HEK293 (cell line): ENCODE measurements around the gene PRSS22.
A peak's percentile ranks its signal among the peaks of the same experiment; 100 is the strongest.

Source experiments
- CTCF ChIA-PET: fragments of 350-600 bp; formaldehyde crosslinking; extraction: SDS; loops from one replicate; lab custom pipeline; 2021; ENCODE audit warnings: antibody characterized with exemption; lab: Yijun Ruan, JAX
- POLR2A ChIA-PET: fragments of 300-600 bp; formaldehyde crosslinking; extraction: SDS; loops from one replicate; lab custom pipeline; 2020; ENCODE audit warnings: antibody characterized with exemption, inconsistent platforms; lab: Yijun Ruan, JAX
- H3K27ac ChIP-seq: fragments of 200-500 bp; sonication (Bioruptor generic); 2 replicates; pipeline ENCODE4 v1.5.1; 2014; ENCODE audit warnings: low read depth, low read length, control low read depth, inconsistent platforms; ENCODE audit errors: extremely low read depth
- H3K36me3 ChIP-seq, 2 experiments: fragments of 200-500 bp in 1 of 2; sonication (Bioruptor generic) in 1 of 2; 1 replicate in 1 of 2; 2 replicates in 1 of 2; pipeline ENCODE4 v1.5.1; 2014 to 2017; ENCODE audit warnings: inconsistent platforms in 2 of 2, low read length in 2 of 2; ENCODE audit not compliant: control insufficient read depth in 2 of 2, insufficient read depth in 1 of 2
- H3K4me1 ChIP-seq: fragments of 200-500 bp; sonication (Bioruptor generic); 2 replicates; pipeline ENCODE4 v1.5.1; 2014; ENCODE audit warnings: mild to moderate bottlenecking, low read length, inconsistent platforms; ENCODE audit not compliant: control insufficient read depth, insufficient read depth
- H3K4me3 ChIP-seq: 2 replicates; pipeline ENCODE4 v1.5.1; 2011; ENCODE audit warnings: low read depth, mild to moderate bottlenecking, control low read depth, low read length, moderate library complexity
- H3K9me3 ChIP-seq: fragments of 200-500 bp; sonication (Bioruptor generic); 2 replicates; pipeline ENCODE4 v1.5.1; 2014; ENCODE audit warnings: low read depth, low read length, inconsistent platforms; ENCODE audit not compliant: control insufficient read depth, insufficient read depth
- KLF10 ChIP-seq: fragments of 450-650 bp; IDR thresholded peaks from 2 replicates; pipeline ENCODE4 v1.5.1; 2018; ENCODE audit warnings: missing biosample characterization, mild to moderate bottlenecking, missing genetic modification characterization
- SETDB1 ChIP-seq: IDR thresholded peaks from one replicate; pipeline ENCODE4 v1.6.1; 2017; ENCODE audit warnings: mild to moderate bottlenecking, low read length, moderate library complexity, mixed read lengths; ENCODE audit not compliant: insufficient read length
- SP3 ChIP-seq: fragments of 450-650 bp; formaldehyde crosslinking; IDR thresholded peaks from 2 replicates; pipeline ENCODE4 v1.5.1; 2016; ENCODE audit warnings: missing biosample characterization, missing genetic modification characterization
- TRIM28 ChIP-seq: IDR thresholded peaks from 2 replicates; pipeline ENCODE4 v1.6.1; 2011; ENCODE audit warnings: low read length, control low read depth, borderline replicate concordance
- ZNF10 ChIP-seq: fragments of 450-650 bp; formaldehyde crosslinking; IDR thresholded peaks from 2 replicates; pipeline ENCODE4 v1.5.1; 2017; ENCODE audit warnings: missing biosample characterization, missing genetic modification characterization
- ZNF23 ChIP-seq: fragments of 450-650 bp; formaldehyde crosslinking; IDR thresholded peaks from 2 replicates; pipeline ENCODE4 v1.5.1; 2016; ENCODE audit warnings: missing biosample characterization, missing genetic modification characterization, borderline replicate concordance
- ZNF280D ChIP-seq: fragments of 450-650 bp; formaldehyde crosslinking; IDR thresholded peaks from 2 replicates; pipeline ENCODE4 v1.5.1; 2016; ENCODE audit warnings: missing biosample characterization, missing genetic modification characterization
- ZNF350 ChIP-seq: fragments of 450-650 bp; formaldehyde crosslinking; IDR thresholded peaks from 2 replicates; pipeline ENCODE4 v1.5.0; 2017; ENCODE audit warnings: missing biosample characterization, mild to moderate bottlenecking, missing genetic modification characterization
- ZNF37A ChIP-seq: fragments of 450-650 bp; IDR thresholded peaks from 2 replicates; pipeline ENCODE4 v1.5.1; 2018; ENCODE audit warnings: missing biosample characterization, missing genetic modification characterization
- ZNF391 ChIP-seq: fragments of 450-650 bp; formaldehyde crosslinking; IDR thresholded peaks from 2 replicates; pipeline ENCODE4 v1.5.1; 2016; ENCODE audit warnings: low read depth, missing biosample characterization, missing genetic modification characterization, borderline replicate concordance
- ZNF426 ChIP-seq: fragments of 450-650 bp; formaldehyde crosslinking; IDR thresholded peaks from 2 replicates; pipeline ENCODE4 v1.5.1; 2017; ENCODE audit warnings: missing biosample characterization, missing genetic modification characterization, mild to moderate bottlenecking, inconsistent platforms, moderate library complexity
- ZNF521 ChIP-seq: fragments of 450-650 bp; formaldehyde crosslinking; IDR thresholded peaks from 2 replicates; pipeline ENCODE4 v1.5.1; 2017; ENCODE audit warnings: missing biosample characterization, mild to moderate bottlenecking, missing genetic modification characterization
- ZNF529 ChIP-seq: fragments of 450-650 bp; formaldehyde crosslinking; IDR thresholded peaks from 2 replicates; pipeline ENCODE4 v1.5.1; 2017; ENCODE audit warnings: missing genetic modification characterization, missing biosample characterization; ENCODE audit not compliant: insufficient replicate concordance
- ZNF623 ChIP-seq: fragments of 450-650 bp; formaldehyde crosslinking; IDR thresholded peaks from 2 replicates; pipeline ENCODE4 v1.5.1; 2016; ENCODE audit warnings: missing biosample characterization, missing genetic modification characterization
- ZNF677 ChIP-seq: fragments of 450-650 bp; IDR thresholded peaks from 2 replicates; pipeline ENCODE4 v1.5.0; 2018; ENCODE audit warnings: missing biosample characterization, mild to moderate bottlenecking, missing genetic modification characterization, moderate library complexity
- ZNF76 ChIP-seq: fragments of 450-650 bp; formaldehyde crosslinking; IDR thresholded peaks from 2 replicates; pipeline ENCODE4; 2016; ENCODE audit warnings: low read depth, missing biosample characterization, missing genetic modification characterization, borderline replicate concordance
- ZNF791 ChIP-seq: fragments of 450-650 bp; formaldehyde crosslinking; IDR thresholded peaks from 2 replicates; pipeline ENCODE4 v1.5.1; 2016; ENCODE audit warnings: missing biosample characterization, missing genetic modification characterization
- ZSCAN30 ChIP-seq: fragments of 450-650 bp; IDR thresholded peaks from 2 replicates; pipeline ENCODE4 v1.5.1; 2018; ENCODE audit warnings: missing biosample characterization, mild to moderate bottlenecking, missing genetic modification characterization, moderate library complexity
- TF ChIP-seq, protein P1 (sequence below): fragments of 450-650 bp; IDR thresholded peaks from 2 replicates; pipeline ENCODE4 v1.5.1; 2018; ENCODE audit warnings: missing biosample characterization, mild to moderate bottlenecking, missing genetic modification characterization
- TF ChIP-seq, protein P2 (sequence below): fragments of 450-650 bp; formaldehyde crosslinking; IDR thresholded peaks from 2 replicates; pipeline ENCODE4 v1.5.1; 2016; ENCODE audit warnings: missing biosample characterization, missing genetic modification characterization

Gene PRSS22

GRCh38 chr16:2810651-2811050 lies 47.3 kb downstream of the PRSS22 start:
- CTCF ChIA-PET = interaction anchor here (0.8 kb wide), 1 partner anchor 57 kb away, joined by 3 read pairs; no protein-coding TSS in a partner anchor
- H3K27ac ChIP-seq = no peak overlapping the region
- no peak overlapping the region for H3K4me3 ChIP-seq
- no peaks in the 10 kb centered on the region for H3K36me3 ChIP-seq
- no peak for TF ChIP-seq ZSCAN30 (tag by site-specific recombination)
- TF ChIP-seq, protein P1, sequence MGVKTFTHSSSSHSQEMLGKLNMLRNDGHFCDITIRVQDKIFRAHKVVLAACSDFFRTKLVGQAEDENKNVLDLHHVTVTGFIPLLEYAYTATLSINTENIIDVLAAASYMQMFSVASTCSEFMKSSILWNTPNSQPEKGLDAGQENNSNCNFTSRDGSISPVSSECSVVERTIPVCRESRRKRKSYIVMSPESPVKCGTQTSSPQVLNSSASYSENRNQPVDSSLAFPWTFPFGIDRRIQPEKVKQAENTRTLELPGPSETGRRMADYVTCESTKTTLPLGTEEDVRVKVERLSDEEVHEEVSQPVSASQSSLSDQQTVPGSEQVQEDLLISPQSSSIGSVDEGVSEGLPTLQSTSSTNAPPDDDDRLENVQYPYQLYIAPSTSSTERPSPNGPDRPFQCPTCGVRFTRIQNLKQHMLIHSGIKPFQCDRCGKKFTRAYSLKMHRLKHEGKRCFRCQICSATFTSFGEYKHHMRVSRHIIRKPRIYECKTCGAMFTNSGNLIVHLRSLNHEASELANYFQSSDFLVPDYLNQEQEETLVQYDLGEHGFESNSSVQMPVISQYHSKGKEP (tag by site-specific recombination) = no peak
- no peak for TF ChIP-seq ZNF350 (tag by site-specific recombination)
- TF ChIP-seq ZNF521 (tag by site-specific recombination) = no peak
- TF ChIP-seq, protein P2, sequence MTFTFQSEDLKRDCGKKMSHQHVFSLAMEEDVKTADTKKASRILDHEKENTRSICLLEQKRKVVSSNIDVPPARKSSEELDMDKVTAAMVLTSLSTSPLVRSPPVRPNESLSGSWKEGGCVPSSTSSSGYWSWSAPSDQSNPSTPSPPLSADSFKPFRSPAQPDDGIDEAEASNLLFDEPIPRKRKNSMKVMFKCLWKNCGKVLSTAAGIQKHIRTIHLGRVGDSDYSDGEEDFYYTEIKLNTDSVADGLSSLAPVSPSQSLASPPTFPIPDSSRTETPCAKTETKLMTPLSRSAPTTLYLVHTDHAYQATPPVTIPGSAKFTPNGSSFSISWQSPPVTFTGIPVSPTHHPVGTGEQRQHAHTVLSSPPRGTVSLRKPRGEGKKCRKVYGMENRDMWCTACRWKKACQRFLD (tag by site-specific recombination) = no peak
- no peak for TF ChIP-seq ZNF76 (tag by site-specific recombination)
- TF ChIP-seq ZNF623 (tag by site-specific recombination) = no peak
- TF ChIP-seq KLF10 (tag by site-specific recombination) = no peak
- no peak for TF ChIP-seq ZNF10
- TF ChIP-seq ZNF23 (tag by site-specific recombination) = no peak
- no peaks in the 10 kb centered on the region for H3K4me1 ChIP-seq
- no peaks in the 10 kb centered on the region for H3K9me3 ChIP-seq
- POLR2A ChIA-PET = no interaction called here

DNA sequence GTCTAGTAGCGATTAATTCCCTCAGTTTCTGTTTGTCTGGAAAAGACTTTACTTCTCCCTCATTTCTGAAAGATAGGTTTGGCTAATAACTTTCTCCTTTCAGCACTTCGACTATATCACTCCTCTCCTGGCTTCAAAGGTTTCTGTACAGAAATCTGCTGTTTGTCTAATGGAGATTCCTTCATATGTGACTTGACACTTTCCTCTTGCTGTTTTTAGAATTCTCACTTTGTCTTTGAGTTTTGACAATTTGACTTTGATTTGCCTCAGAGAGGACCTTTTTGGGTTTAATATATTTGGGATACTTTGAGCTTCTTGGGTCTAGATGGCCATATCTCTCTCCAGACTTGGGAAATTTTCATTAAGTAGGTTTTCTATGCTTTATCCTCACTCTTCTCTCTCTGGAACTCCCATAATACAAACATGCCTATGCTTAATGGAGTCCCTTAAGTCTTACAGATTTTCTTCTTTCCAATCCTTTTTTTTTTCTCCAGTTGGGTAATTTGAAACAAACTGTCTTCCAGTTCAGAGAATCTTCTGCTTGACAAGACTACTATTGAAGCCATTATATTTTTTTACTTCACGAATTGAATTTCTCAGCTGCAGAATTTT lies 48.7 kb downstream of the PRSS22 start:
- H3K27ac ChIP-seq = no peak overlapping the region
- POLR2A ChIA-PET = no interaction called here
- H3K36me3 ChIP-seq = no peaks in the 10 kb centered on the region
- H3K4me3 ChIP-seq = no peak overlapping the region
- no peaks in the 10 kb centered on the region for H3K9me3 ChIP-seq
- CTCF ChIA-PET = interaction anchor here (0.7 kb wide), 2 partner anchors 14 to 15 kb away, joined by 3 to 4 read pairs; no protein-coding TSS in a partner anchor
- no peaks in the 10 kb centered on the region for H3K4me1 ChIP-seq
- TF ChIP-seq ZNF529 (tag by site-specific recombination) (no peak), ZNF280D (tag by site-specific recombination) (no peak), SETDB1 (peak; percentile 96), SP3 (tag by site-specific recombination) (no peak), TRIM28 (peak; percentile 91; the same call in 1 of the 2 replicates), ZNF426 (no peak), ZNF677 (tag by site-specific recombination) (peak; percentile 80), ZNF37A (tag by site-specific recombination) (no peak), ZNF791 (tag by site-specific recombination) (peak; percentile 97), ZNF391 (tag by site-specific recombination) (no peak)
